GM21723 (cell line): ENCODE data around the gene EFCAB9.
"Not testable (repeated sequence)": the region's sequence is repeated elsewhere in the genome, so short reads cannot be mapped to it uniquely, and the experiment has no call there.

Experiments
- ATAC-seq: cut with Tn5 transposase; IDR thresholded peaks from one replicate; pipeline ENCODE4 v1.9.1; 2021; ENCODE audit warnings: mild to moderate bottlenecking, moderate library complexity; ENCODE audit not compliant: unreplicated experiment

Gene EFCAB9

DNA sequence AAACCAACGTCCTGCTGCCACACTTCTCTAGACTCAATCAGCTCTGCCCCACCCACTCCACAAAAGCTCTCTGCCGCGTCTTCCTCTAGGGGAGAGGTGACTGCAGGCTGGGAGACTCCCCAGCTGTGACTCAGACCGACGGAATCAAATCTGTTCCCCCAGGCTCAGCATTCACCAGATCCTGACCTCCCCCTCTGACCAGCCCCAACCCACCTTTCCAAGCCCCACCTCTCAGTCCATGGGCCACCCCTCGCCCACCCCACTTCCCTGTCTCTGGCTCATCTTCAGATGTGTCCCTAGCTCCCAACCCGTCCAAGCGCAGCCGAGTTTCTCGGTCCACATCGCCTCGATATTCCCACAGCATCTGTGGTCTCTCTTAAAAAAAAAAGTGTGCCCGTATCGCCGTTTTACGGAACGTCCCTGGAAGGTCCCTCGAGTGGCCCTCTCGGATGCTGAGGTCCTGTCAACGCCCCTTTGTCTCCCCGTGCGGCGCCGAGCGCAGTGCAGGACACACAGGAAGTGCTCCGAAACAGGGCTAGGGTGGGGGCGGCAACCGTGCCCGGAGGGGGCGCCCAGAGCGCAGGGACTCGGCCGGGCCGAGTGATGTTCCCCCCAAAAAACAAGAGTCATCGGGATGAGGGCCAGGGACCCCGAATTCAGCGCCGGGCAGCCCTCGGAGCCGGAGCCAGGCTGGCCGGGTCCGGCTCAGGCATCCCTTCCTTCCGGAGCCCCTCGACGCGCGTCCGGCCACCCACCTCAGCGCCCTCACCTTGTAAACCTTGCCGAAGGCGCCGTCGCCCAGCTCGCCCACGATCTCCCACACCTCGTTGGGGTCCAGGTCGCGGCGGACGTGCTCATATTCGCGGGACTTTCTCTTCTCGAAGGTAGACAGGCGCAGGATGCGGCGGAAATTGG lies 6.6 kb upstream of the EFCAB9 start:
- peak; percentile 35 for ATAC-seq

DNA sequence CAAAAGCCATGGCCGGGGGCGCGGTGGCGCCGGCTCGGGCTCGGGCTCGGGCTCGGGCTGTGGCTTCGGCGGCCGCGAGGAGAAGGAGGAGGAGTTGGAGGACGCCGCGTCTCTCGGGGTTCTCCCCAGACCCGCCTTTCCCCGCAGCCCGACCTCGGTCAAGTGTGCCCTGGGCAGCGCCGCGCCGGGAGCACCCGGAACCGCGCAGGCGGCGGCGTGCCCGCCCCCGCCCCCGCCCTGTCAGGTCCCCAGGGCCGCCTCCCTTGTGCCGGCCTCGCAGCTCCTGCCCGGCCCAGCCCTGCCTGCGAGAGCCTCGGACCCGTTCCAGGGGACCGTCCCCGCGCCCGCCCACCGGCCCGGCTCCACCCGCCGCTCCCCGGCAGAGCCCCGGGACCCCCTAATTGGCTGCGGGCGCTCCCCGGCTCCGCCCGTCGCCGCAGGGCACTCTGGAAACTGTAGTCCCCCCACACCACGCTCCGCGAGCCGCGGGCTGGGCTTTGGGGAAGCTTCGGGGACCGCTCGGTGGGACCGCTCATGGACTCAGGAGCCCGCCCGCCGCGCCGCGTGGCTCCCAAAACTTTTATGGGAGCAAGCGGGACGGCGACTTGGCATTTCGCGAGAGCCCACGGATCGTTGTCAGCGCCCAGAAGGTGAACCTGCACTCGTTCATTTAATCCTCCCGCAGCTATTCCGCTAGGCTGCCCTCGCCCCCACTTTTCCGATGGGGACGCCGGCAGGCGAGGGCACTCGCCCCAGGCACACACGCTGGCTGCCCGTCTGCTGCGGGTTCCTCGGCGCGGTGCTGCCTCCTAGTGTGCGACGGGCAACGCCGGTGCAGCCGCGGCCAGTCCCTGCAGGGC lies 5.7 kb upstream of the EFCAB9 start, which contains the start of gene STK10:
Gene STK10 (minus strand): TSS at position 192 of the 860 bp plus-strand sequence. CDS start 182 bp downstream, at position 10.
- peak; percentile 73 for ATAC-seq

DNA sequence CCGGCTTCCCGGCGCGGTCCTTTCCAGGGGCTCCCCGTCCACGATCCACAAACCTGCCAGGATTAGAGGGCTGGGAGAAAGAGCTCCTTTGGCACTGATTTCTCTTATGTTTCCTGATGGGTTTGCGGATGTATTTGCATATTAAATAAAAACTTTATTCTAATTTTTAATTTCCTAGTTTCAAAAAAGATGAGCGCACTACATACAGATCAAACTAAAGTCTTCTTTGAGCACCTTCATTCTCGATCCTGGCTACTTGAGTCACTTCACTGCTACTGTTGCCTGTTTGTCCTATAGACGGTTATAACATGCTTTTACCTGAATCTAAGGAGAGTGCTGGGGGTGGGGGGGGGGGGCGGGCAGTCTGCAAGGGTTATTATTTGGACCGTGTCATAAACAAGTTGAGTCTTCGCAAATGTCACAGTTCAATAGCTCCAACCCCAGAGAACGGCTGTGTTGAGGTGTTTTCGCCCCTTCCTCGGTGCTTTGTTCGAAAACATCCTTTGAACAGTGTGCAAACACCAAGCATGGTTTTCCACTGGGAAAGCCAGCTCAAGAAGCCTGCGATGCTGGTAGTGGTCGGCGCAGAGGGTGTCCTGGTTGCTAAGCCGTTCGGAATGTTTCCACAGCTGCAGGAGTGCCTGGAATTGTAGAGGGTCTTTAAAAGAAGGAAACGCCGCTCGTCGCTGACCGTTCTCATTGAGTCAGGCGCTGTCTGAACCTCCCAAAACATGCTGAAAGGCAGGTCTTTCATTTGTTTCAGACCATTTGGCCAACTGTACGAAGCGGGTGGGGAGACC lies 4.9 kb upstream of the EFCAB9 start:
- ATAC-seq, result no peak

DNA sequence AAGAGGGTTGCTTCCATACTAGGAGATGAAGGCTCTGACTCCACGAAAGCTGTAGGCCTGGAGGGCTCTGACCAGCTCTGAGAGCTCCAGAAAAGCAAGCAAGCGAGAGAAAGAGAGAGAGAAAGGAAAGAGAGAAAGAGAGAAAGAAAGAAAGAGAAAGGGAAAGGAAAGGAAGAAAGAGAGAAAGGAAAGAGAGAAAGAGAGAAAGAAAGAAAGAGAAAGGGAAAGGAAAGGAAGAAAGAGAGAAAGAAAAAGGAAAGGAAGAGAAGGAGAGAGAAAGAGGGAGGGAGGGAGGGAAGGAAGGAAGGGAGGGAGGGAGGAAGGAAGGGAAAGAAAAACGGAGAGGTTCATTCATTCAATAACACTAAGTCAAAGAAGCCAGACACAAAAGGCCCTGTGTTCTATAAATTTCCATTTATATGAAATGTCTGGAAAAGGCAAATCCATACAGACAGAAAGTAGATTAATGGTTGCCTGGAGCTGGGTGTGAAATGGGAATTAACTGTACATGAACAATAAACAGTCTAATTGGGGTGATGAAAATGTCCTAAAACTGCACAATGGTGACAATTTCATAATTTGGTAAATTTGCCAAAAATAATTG lies 4.2 kb upstream of the EFCAB9 start:
- no peak for ATAC-seq

DNA sequence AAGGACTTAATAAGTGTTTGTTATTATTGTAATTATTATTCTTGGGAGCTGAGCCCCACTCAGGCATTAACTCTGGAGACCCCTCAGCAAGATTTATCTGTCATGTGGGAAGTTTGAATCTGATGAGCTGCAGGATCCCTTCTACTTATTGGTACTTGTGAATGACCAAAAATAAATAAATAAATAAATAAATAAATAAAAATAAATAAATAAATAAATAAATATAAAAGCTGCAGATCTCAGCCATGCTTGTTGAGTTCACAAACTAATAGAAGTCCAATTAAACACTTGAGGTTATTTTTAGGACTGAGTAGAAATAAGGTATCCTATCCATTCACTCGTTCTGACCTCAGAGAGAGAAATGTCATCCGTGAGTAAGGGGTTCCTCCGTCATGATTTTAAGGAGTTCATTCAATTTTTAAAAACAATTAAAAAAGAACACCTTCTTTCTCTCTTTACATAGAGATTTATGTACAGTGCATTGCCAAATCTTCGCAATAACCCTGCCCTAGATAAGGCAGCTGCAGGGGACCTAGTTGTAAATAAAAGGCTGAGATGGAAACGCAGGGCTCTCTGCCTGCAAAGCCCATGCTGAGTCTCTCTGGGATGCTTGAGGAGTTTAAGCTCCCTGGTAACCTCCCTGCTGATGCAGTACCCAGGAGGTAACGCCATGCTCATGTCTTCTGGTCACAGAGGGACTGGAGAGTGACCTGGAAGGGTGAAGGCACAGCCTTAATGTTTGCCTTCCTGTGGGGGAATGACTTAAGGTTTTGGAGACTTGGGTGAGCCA lies 1.2 kb downstream of the EFCAB9 start:
- ATAC-seq, result no peak

DNA sequence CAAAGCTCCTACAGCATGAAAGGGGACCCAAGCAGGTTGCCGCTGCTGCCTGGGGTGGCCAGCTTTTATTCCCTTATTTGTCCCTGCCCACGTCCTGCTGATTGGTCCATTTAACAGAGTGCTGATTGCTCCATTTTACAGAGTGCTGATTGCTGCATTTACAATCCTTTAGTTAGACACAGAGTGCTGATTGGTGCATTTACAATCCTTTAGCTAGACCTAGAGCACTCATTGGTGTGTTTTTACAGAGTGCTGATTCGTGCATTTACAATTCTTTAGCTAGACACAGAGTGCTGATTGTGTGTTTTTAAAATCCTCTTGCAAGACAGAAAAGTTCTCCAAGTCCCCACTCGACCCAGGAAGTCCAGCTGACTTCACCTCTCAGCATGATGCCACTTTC lies 3.8 kb downstream of the EFCAB9 start:
- ATAC-seq, result not testable (repeated sequence)

DNA sequence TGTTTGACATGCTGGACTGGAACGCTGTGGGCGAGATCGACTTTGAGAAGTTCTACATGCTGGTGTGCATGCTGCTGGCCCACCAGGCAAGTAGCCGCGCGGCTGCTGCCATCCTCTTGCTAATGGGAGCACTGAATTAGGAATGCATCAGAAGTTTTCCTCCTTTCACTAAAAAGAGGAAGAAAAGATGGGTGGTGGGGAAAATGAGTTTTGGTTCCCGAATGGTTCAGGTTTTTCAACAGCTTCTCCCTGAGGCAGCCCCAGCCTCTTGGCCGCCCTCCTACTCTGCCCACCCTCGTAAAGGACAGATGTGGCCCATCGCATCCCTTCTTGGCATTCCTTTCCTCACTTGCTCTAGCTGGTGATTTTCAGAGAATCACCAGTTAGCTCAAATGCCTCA lies 5.5 kb downstream of the EFCAB9 start:
- no peak for ATAC-seq

DNA sequence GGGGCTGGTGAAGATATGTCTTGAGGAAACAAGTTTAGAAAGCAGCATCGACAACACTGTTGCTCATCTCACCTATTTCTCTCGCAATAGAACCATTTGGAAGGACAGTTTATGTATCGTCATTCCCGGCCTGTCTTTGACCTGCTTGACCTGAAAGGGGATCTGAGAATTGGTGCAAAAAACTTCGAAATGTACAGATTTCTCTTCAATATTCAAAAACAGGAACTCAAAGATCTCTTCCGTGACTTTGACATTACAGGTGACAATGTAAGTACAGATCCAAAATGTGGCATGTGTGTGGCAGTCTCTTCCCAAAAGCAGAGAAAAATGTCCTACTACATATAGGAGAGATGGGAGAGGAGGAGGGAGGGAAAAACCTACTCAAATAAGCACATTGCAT lies 6.5 kb downstream of the EFCAB9 start:
- no peak for ATAC-seq

DNA sequence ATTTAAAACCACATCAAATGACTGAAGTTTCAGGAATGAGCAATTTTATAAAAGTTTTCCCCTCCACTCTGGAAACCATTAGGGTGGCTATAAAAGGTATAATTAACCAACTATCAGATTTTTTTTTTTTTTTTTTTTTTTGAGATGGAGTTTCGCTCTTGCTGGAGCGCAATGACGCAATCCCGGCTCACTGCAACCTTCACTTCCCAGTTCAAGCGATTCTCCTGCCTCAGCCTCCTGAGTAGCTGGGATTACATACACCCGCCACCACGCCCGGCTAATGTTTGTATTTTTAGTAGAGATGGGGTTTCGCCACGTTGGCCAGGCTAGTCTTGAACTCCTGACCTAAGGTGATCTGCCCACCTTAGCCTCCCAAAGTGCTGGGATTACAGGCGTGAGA lies 12.0 kb downstream of the EFCAB9 start:
- not testable (repeated sequence) for ATAC-seq

DNA sequence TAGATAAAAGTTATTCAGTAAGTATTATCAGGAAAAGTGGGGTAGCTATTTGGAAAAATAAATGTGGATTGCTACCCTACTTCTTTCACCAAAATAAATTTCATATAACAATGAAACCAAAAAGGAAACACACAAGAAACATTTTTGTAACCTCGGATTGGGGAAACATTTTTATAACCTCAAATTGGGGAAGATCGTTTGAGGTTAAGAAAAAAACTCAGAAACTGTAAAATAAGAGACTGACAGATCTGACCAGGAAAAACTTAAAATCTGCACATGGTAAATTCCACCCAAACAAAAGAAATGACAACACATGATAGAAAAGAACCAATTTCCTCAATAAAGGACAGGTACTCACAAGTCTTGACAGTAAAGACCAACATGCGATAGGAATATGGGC lies 13.5 kb downstream of the EFCAB9 start:
- ATAC-seq, result no peak

DNA sequence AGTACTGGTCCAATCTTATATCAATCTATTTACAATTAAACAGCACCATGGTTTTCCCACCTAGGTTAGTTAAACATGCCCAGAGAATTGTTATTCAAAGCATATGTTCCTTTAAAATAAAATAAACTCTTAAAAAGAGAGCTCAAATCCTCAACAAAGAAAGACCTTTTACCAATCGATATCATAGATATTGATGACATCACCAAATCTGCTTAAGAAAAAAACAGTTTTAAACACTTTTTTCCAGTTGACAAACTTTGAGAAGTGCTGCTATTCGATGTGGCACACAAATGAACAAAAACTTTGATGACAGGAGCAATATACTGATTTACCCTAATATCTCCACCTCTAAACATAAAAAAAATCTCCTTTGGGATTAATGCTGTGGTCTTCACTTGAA lies 15.7 kb downstream of the EFCAB9 start:
- ATAC-seq, result no peak

DNA sequence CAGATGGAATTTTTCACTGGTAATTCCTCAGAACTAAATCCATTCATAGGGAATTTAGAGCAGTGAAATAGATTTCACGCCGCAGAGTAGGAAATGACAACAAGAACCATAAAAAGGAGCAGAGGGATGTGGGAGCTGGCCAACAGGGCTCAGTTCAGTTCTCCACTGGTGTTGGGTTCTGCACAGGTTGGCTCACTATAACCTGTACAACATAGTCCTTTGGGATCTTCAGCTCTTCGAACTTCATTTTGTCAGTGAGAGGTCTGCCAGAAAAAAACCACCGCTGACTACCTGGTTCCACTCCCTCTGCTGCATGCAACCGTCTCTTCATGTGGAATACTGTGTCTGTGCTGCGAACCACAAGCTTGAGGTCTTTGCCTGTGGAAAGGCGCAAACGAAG lies 17.7 kb downstream of the EFCAB9 start:
- ATAC-seq, result no peak

DNA sequence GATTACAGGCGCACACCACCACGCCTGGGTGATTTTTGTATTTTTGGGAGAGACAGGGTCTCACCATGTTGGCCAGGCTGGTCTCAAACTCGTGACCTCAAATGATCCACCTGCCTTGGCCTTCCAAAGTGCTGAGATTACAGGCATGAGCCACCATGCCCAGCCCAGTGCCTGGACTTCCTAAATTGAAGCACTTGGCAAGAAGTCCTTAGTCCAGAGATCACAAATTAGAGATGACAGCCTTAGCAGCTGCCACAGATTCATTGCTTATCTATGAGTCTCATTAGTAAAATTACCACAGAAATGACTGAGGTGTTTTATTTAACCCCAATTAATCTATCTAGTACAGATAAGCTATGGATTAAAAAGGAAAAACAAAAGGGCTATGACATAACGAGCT lies 19.2 kb downstream of the EFCAB9 start:
- ATAC-seq, result no peak

DNA sequence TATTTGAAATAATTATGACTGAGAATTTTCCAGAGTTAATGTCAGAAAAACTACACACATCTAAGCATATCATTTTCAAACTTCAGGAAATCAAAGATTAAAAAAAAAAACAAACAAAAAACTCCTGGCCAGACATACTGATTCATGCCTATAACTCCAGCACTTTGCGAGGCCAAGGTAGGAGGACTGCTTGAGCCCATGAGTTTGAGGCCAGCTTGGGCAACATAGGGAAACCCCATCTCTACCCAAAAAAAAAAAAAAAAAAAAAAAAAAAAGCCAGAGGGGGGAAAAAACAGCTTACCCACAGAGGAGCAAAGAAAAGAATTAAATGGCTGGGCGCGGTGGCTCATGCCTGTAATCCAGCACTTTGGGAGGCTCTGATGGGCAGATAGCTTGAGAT lies 22.4 kb downstream of the EFCAB9 start:
- no peak for ATAC-seq

DNA sequence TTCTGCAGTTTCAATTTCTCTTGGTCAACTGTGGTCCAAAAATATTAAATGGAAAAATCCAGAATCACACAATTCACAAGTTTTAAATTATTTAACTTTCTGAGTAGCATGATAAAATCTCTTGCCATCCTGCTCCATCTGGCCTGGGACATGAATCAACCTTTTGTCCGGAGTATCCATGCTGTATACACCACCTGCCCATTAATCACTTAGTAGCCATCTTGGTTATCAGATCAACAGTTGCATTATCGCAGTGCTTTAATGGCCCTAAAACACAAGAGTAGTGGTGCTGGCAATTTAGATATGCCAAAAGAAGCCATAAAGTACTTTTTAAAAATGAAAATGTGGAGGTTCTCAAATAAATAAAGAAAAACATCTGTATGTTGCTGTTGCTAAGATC lies 25.3 kb downstream of the EFCAB9 start:
- no peak for ATAC-seq

DNA sequence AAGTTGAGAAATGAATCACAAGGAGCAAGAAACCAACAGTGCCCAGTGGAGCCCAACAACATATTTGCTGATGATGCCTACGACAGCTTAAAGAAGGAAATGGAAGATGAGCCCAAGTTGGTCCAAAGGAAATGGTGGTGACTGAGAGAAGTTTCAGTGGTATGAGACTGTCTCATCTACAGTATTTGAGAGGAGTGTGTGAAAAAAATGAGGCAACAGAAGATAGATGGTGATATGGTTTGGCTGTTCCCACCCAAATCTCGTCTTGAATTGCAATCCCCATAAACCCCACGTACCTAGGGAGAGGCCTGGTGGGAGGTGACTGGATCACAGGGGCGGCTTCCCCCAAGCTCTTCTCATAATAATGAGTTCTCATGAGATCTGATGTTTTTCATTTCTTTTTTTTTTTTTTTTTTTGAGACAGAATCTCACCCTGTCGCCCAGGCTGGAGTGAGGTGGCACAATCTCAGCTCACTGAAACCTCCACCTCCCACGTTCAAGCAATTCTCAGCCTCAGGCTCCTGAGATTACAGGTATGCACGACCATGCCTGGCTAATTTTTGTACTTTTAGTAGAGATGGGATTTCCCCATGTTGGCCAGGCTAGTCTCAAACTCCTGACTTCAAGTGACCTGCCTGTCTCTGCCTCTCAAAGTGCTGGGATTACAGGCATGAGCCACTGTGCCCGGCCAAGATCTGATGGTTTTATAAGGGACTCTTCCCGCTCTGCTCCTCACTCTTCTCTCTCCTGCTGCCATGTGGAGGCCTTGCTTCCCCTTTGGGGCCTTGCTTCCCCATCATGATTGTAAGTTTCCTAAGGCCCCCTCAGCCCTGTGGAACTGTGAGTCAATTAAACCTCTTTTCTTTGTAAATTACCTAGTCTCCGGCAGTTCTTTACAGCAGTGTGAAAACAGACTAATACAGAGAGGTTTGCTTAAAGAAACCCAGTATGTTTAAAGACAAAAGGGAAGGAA lies 30.2 kb downstream of the EFCAB9 start:
- peak; percentile 80 for ATAC-seq

DNA sequence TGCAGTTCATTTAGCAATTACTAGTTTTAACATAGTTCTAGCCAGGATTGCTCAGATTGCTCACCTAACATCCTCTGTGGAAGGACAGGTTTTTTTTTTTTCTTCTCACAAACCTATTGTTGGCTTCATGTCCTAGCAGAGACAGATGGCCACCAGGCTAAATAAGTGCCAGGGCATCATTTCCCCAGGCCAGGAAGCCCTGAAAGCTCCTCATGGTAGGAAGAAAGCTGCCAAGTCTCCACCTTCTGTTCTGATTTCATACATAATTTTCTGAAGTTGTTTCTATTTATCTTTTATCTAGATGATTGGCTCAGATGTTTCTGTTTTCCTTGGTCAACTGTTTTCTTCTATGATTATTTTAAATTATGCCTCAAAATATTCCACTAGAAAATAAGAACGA lies 31.0 kb downstream of the EFCAB9 start:
- no peak for ATAC-seq

DNA sequence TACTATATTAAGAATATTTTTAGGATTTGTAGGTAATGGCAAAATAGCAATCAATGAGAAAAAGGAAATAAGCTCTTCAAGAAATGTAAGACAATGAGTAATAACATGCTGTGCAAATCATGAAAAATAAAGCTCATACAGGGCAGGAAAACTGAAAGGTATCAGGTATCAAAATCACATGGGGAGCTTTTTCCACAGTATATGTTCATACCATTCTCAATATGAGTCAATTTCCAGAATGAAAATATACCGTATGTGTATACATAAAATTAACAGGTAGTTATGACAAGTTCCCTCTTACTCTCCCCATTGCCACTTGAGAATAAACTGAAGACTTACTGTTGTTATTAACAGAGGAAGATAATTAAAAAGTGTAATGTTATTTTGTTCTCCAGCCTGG lies 35.9 kb downstream of the EFCAB9 start:
- ATAC-seq, result no peak

DNA sequence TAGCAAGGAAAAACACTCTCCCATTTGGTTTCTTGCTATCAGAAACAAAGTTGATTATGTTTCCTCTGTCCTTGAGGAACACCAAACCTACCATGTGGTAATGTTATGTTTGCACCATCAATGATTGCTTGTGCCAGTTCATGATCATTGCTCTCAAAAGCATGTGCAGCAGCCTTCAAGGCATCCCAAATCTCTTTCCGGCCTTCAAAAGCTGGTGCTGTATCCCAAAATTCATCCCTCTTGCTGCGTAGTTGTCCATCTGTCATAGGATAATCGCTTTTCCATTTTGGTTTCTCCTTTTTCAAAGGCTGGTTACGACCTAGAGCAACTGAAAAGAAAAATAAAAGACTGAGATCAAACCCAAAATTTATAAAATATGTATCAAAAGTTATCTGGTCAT lies 40.1 kb downstream of the EFCAB9 start:
- no peak for ATAC-seq
